PFSK-1 (cell line): ENCODE results near the gene FLT3.

Experiments
- POLR2AphosphoS5 ChIP-seq: IDR thresholded peaks from 2 replicates; pipeline ENCODE4 v1.6.1; 2012; ENCODE audit warnings: low read depth, mild to moderate bottlenecking, control low read depth, low read length, moderate library complexity
- REST ChIP-seq, 2 experiments: IDR thresholded peaks; 2 replicates each; pipeline versions ENCODE4 v1.6.1 to v1.8.0; 2011 to 2012; ENCODE audit warnings: low read depth in 2 of 2, low read length in 2 of 2, control low read depth in 1 of 2, inconsistent platforms in 1 of 2, mild to moderate bottlenecking in 1 of 2, moderate library complexity in 1 of 2; ENCODE audit not compliant: insufficient read depth in 1 of 2
- SIN3A ChIP-seq: IDR thresholded peaks from 2 replicates; pipeline ENCODE4 v1.6.1; 2012; ENCODE audit warnings: mild to moderate bottlenecking, low read length, moderate library complexity, borderline replicate concordance; ENCODE audit not compliant: insufficient read depth
- TAF1 ChIP-seq: IDR thresholded peaks from 2 replicates; pipeline ENCODE4 v1.6.1; 2012; ENCODE audit warnings: low read length, control low read depth, borderline replicate concordance; ENCODE audit not compliant: insufficient read depth

GRCh38 chr13:28001837-28002473 is 98.4 kb downstream of the FLT3 start:
- TF ChIP-seq TAF1 (no peak), POLR2AphosphoS5 (no peak), SIN3A (no peak), REST (IDR thresholded peaks at IDR 0.05; ENCODE audit: insufficient read depth in 1 of 2, low read depth in 2 of 2, low read length in 2 of 2) (no peak)
